ENCODE data around the gene TSTD1.
"Not testable (repeated sequence)": the region's sequence is repeated elsewhere in the genome, so short reads cannot be mapped to it uniquely, and the experiment has no call there.

Gene TSTD1

GRCh38 chr1:160996178-160996577 is 42.6 kb downstream of the TSTD1 start:
- TF ChIP-seq CTCF (IDR thresholded peaks at IDR 0.05; ENCODE audit: extremely low read depth, missing control alignments) = no peak
- DNase-seq (ENCODE audit: low spot score) = no peak

DNA sequence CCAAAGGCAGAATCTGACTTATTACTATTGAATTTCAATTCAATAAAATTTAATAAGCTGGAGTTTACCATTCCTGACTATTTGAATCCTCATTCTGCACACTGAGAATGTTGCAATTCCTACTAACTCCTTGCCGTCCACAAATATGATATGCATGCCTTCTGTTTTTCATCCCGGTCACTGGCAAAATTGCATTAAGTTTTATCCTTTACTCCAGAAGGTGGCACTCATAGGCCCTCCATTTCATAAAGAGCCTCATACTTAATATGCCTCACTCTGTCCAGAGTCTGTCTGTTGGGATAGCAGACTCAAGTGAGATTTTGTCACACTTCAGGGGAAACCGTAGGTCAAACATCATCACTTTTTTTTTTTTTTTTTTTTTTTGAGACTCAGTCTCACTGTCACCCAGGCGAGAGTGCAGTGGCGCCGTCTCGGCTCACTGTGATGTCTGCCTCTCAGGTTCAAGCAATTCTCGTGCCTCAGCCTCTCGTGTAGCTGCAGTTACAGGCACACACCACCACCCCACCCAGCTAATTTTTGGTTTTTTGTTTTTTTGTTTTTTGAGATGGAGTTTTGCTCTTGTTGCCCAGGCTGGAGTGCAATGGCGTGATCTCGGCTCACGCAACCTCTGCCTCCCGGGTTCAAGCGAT is 45.1 kb downstream of the TSTD1 start:
- no peak for TF ChIP-seq CTCF (IDR thresholded peaks at IDR 0.05; ENCODE audit: extremely low read depth, missing control alignments)
- DNase-seq (ENCODE audit: low spot score) = no peak

- not testable (repeated sequence) for DNase-seq (ENCODE audit: low spot score)
Measured at GRCh38 chr1:160992036-160992435, 46.7 kb downstream of the TSTD1 start.

All from GM20000 (cell line).